GM21737 (cell line): ENCODE results near the gene PEX14.
"Not testable (repeated sequence)": the region's sequence is repeated elsewhere in the genome, so short reads cannot be mapped to it uniquely, and the experiment has no call there.

Experiments used
- ATAC-seq: cut with Tn5 transposase; IDR thresholded peaks from one replicate; pipeline ENCODE4 v1.9.1; 2021; ENCODE audit warnings: mild to moderate bottlenecking, moderate library complexity; ENCODE audit not compliant: unreplicated experiment

The PEX14 gene

GRCh38 chr1:10494418-10494753, 19.6 kb downstream of the PEX14 start:
- ATAC-seq = peak; percentile 10

GRCh38 chr1:10494754-10495474, 20.2 kb downstream of the PEX14 start:
- ATAC-seq = peak; percentile 61

- no peak for ATAC-seq
Observed at GRCh38 chr1:10495475-10495817, 20.7 kb downstream of the PEX14 start.

- no peak for ATAC-seq
Observed at GRCh38 chr1:10495952-10496351, 21.2 kb downstream of the PEX14 start.

- ATAC-seq = no peak
Observed at GRCh38 chr1:10497109-10497508, 22.4 kb downstream of the PEX14 start.

- no peak for ATAC-seq
Observed at GRCh38 chr1:10498231-10498630, 23.5 kb downstream of the PEX14 start.

- ATAC-seq = no peak
Observed at GRCh38 chr1:10502206-10502605, 27.5 kb downstream of the PEX14 start.

- no peak for ATAC-seq
Observed at GRCh38 chr1:10504249-10504648, 29.5 kb downstream of the PEX14 start.

- ATAC-seq = not testable (repeated sequence)
Observed at GRCh38 chr1:10506046-10506676, 31.4 kb downstream of the PEX14 start.

GRCh38 chr1:10506677-10507047, 31.9 kb downstream of the PEX14 start:
- no peak for ATAC-seq

- ATAC-seq = no peak
Observed at GRCh38 chr1:10507111-10507879, 32.5 kb downstream of the PEX14 start.

GRCh38 chr1:10508511-10508951, 33.8 kb downstream of the PEX14 start:
- ATAC-seq = no peak

- no peak for ATAC-seq
Observed at GRCh38 chr1:10509809-10510509, 35.2 kb downstream of the PEX14 start.

- peak; percentile 81 for ATAC-seq
Observed at GRCh38 chr1:10510520-10511493, 36.1 kb downstream of the PEX14 start.

- no peak for ATAC-seq
Observed at GRCh38 chr1:10511494-10511885, 36.7 kb downstream of the PEX14 start.

- no peak for ATAC-seq
Observed at GRCh38 chr1:10513199-10513598, 38.4 kb downstream of the PEX14 start.

GRCh38 chr1:10514490-10515235, 39.9 kb downstream of the PEX14 start:
- no peak for ATAC-seq

GRCh38 chr1:10515301-10515975, 40.7 kb downstream of the PEX14 start:
- no peak for ATAC-seq
